Measurements from ENCODE around the gene ANKRD29. TPM values are rescaled to one million over a fixed set of nuclear protein-coding genes. Genes with fewer than 3 reads are reported as not detected.

ANKRD29 gene
- total RNA-seq, 1 donor from 2014 or later: 0.65 TPM

- Mint-ChIP-seq H3K9me3 (no peaks in the 10 kb centered on the region), H3K27ac (no peak overlapping the region)
- H4K20me1 ChIP-seq (ENCODE audit: low read depth): no peaks in the 10 kb centered on the region
Measured at GRCh38 chr18:23570912-23571504, 91.7 kb downstream of the ANKRD29 start.

GRCh38 chr18:23569299-23570063 is 93.2 kb downstream of the ANKRD29 start:
- H3K4me3 Mint-ChIP-seq: no peak overlapping the region
- DNase-seq (ENCODE audit: low spot score): no peak
- H3K4me3 ChIP-seq: no peak overlapping the region
- no peaks in the 10 kb centered on the region for H3K9me3 Mint-ChIP-seq
- no peak overlapping the region for H3K9ac ChIP-seq
- no peaks in the 10 kb centered on the region for H3K4me1 Mint-ChIP-seq
- no peaks in the 10 kb centered on the region for H3K36me3 ChIP-seq
- H3K4me2 ChIP-seq: no peak overlapping the region
- no peaks in the 10 kb centered on the region for H3K27me3 ChIP-seq
- H3K27ac ChIP-seq: no peak overlapping the region
- no peaks in the 10 kb centered on the region for H3K4me1 ChIP-seq
- no peaks in the 10 kb centered on the region for H3F3A ChIP-seq (ENCODE audit: low read depth)
- no peaks in the 10 kb centered on the region for H3K9me3 ChIP-seq (ENCODE audit: low read depth)
- no peak for TF ChIP-seq EZH2 (IDR thresholded peaks at IDR 0.05)
- no peak for TF ChIP-seq EZH2phosphoT487 (IDR thresholded peaks at IDR 0.05)
- no peak for TF ChIP-seq CTCF (IDR thresholded peaks at IDR 0.05)
- H4K20me1 ChIP-seq (ENCODE audit: low read depth): no peaks in the 10 kb centered on the region
- no peaks in the 10 kb centered on the region for H3K27me3 Mint-ChIP-seq (ENCODE audit: insufficient read depth, low read depth)
- H3K36me3 Mint-ChIP-seq: peaks cover 16% of the 10 kb centered on the region
- no peak overlapping the region for H3K27ac Mint-ChIP-seq
- H3K79me2 ChIP-seq (ENCODE audit: low read depth): no peaks in the 10 kb centered on the region
- no peak overlapping the region for H2AFZ ChIP-seq (replicated peaks)

More at GRCh38 chr18:23570912-23571504, 91.7 kb downstream of the ANKRD29 start:
- Histone ChIP-seq H3K4me3 (no peak overlapping the region), H3K4me2 (no peak overlapping the region), H3K4me1 (no peaks in the 10 kb centered on the region), H3F3A (ENCODE audit: low read depth) (no peaks in the 10 kb centered on the region), H3K9ac (no peak overlapping the region), H3K27me3 (no peaks in the 10 kb centered on the region), H2AFZ (replicated peaks) (no peak overlapping the region), H3K79me2 (ENCODE audit: low read depth) (no peaks in the 10 kb centered on the region), H3K36me3 (no peaks in the 10 kb centered on the region), H3K27ac (no peak overlapping the region), H3K9me3 (ENCODE audit: low read depth) (no peaks in the 10 kb centered on the region)
- Mint-ChIP-seq H3K27me3 (ENCODE audit: insufficient read depth, low read depth) (no peaks in the 10 kb centered on the region), H3K4me3 (no peak overlapping the region), H3K4me1 (no peaks in the 10 kb centered on the region), H3K36me3 (peaks cover 11% of the 10 kb centered on the region)
- no peak for TF ChIP-seq EZH2phosphoT487 (IDR thresholded peaks at IDR 0.05)
- TF ChIP-seq EZH2 (IDR thresholded peaks at IDR 0.05): no peak
- DNase-seq (ENCODE audit: low spot score): no peak

- no peak for DNase-seq (ENCODE audit: low spot score)
- Mint-ChIP-seq H3K4me1 (no peaks in the 10 kb centered on the region), H3K4me3 (no peak overlapping the region), H3K9me3 (no peaks in the 10 kb centered on the region), H3K27me3 (ENCODE audit: insufficient read depth, low read depth) (no peaks in the 10 kb centered on the region), H3K27ac (no peak overlapping the region), H3K36me3 (peaks cover 16% of the 10 kb centered on the region)
- H3K4me1 ChIP-seq: no peaks in the 10 kb centered on the region
- no peak for TF ChIP-seq EZH2 (IDR thresholded peaks at IDR 0.05)
- no peak for TF ChIP-seq EZH2phosphoT487 (IDR thresholded peaks at IDR 0.05)
- no peak for TF ChIP-seq CTCF (IDR thresholded peaks at IDR 0.05)
- no peaks in the 10 kb centered on the region for H4K20me1 ChIP-seq (ENCODE audit: low read depth)
- H3K79me2 ChIP-seq (ENCODE audit: low read depth): no peaks in the 10 kb centered on the region
- H3K36me3 ChIP-seq: no peaks in the 10 kb centered on the region
- no peak overlapping the region for H2AFZ ChIP-seq (replicated peaks)
- no peak overlapping the region for H3K4me2 ChIP-seq
- no peak overlapping the region for H3K4me3 ChIP-seq
- no peaks in the 10 kb centered on the region for H3K27me3 ChIP-seq
- no peaks in the 10 kb centered on the region for H3K9me3 ChIP-seq (ENCODE audit: low read depth)
- no peak overlapping the region for H3K9ac ChIP-seq
- no peaks in the 10 kb centered on the region for H3F3A ChIP-seq (ENCODE audit: low read depth)
- no peak overlapping the region for H3K27ac ChIP-seq
Measured at GRCh38 chr18:23568281-23569138, 94.2 kb downstream of the ANKRD29 start.

Data from neural progenitor cell (in vitro differentiated cells).